ENCODE results near the gene NDEL1. TPM values are rescaled to one million over a fixed set of nuclear protein-coding genes. Genes with fewer than 3 reads are reported as not detected.
"Not testable (repeated sequence)": the region's sequence is repeated elsewhere in the genome, so short reads cannot be mapped to it uniquely, and the experiment has no call there.

NDEL1 gene
- polyA plus RNA-seq, 3 donors: 29.8 to 58.3 (median 39.7) TPM

GRCh38 chr17:8393470-8394231, 42.0 kb upstream of the NDEL1 start:
- intact Hi-C loops (cut with micrococcal nuclease): no loop called here

GRCh38 chr17:8394497-8394896, 41.2 kb upstream of the NDEL1 start:
- H3K9me3 ChIP-seq (replicated peaks in 1 of 2; ENCODE audit: control insufficient read depth in 1 of 2, insufficient read depth in 1 of 2, low read length in 2 of 2); H3K9ac ChIP-seq (ENCODE audit: insufficient read depth, low read length, poor library complexity, severe bottlenecking); H3K4me3 Mint-ChIP-seq; H3K36me3 ChIP-seq (replicated peaks in 1 of 2; ENCODE audit: control insufficient read depth in 1 of 2, insufficient read depth in 2 of 2, low read length in 2 of 2); intact Hi-C loops (cut with micrococcal nuclease); H3K36me3 Mint-ChIP-seq; H3K4me1 ChIP-seq (ENCODE audit: control insufficient read depth in 1 of 2, insufficient read depth in 2 of 2, low read length in 2 of 2); H3K79me2 ChIP-seq (ENCODE audit: insufficient read depth, low read length); H2AFZ ChIP-seq (ENCODE audit: insufficient read depth, low read depth, low read length, poor library complexity, severe bottlenecking); H3K27ac ChIP-seq (ENCODE audit: low read depth in 1 of 2, low read length in 2 of 2); H3K9me3 Mint-ChIP-seq; H3K27ac Mint-ChIP-seq; H3K4me3 ChIP-seq (replicated peaks in 1 of 3; ENCODE audit: low read depth in 2 of 3, low read length in 3 of 3); DNase-seq; H4K20me1 ChIP-seq (ENCODE audit: insufficient read depth, low read length); H3K4me2 ChIP-seq (replicated peaks; ENCODE audit: extremely low read depth, low read length, poor library complexity, severe bottlenecking): not testable (repeated sequence)
- Mint-ChIP-seq H3K27me3 (ENCODE audit: low read depth in 3 of 3) (peaks cover 10 to 20% (median 14%) of the 10 kb centered on the region in 3 donors), H3K4me1 (peaks cover 10% of the 10 kb centered on the region)
- peaks cover 0 to 10% of the 10 kb centered on the region in 2 donors for H3K27me3 ChIP-seq (ENCODE audit: control insufficient read depth in 2 of 2, insufficient read depth in 2 of 2, low read length in 2 of 2)
- WGBS (ENCODE audit: insufficient coverage): 98% methylated on average over 6 of the region's 9 CpGs

More at GRCh38 chr17:8393470-8394231, 42.0 kb upstream of the NDEL1 start:
- Histone ChIP-seq H3K4me1 (ENCODE audit: control insufficient read depth in 1 of 2, insufficient read depth in 2 of 2, low read length in 2 of 2) (peaks cover 0 to 4% of the 10 kb centered on the region in 2 donors), H3K4me2 (replicated peaks; ENCODE audit: extremely low read depth, low read length, poor library complexity, severe bottlenecking) (no peak overlapping the region), H3K27ac (ENCODE audit: low read depth in 1 of 2, low read length in 2 of 2) (no peak overlapping the region), H4K20me1 (ENCODE audit: insufficient read depth, low read length) (no peaks in the 10 kb centered on the region), H3K36me3 (replicated peaks in 1 of 2; ENCODE audit: control insufficient read depth in 1 of 2, insufficient read depth in 2 of 2, low read length in 2 of 2) (no peaks in the 10 kb centered on the region), H2AFZ (ENCODE audit: insufficient read depth, low read depth, low read length, poor library complexity, severe bottlenecking) (no peak overlapping the region), H3K4me3 (replicated peaks in 1 of 3; ENCODE audit: low read depth in 2 of 3, low read length in 3 of 3) (no peak overlapping the region), H3K27me3 (ENCODE audit: control insufficient read depth in 2 of 2, insufficient read depth in 2 of 2, low read length in 2 of 2) (peaks cover 0 to 10% of the 10 kb centered on the region in 2 donors), H3K79me2 (ENCODE audit: insufficient read depth, low read length) (no peaks in the 10 kb centered on the region), H3K9ac (ENCODE audit: insufficient read depth, low read length, poor library complexity, severe bottlenecking) (no peak overlapping the region), H3K9me3 (replicated peaks in 1 of 2; ENCODE audit: control insufficient read depth in 1 of 2, insufficient read depth in 1 of 2, low read length in 2 of 2) (no peaks in the 10 kb centered on the region)
- H3K27ac Mint-ChIP-seq: peak overlapping the region in 1 of 7 donors; percentile 59
- TF ChIP-seq CTCF (IDR thresholded peaks at IDR 0.05): no peak
- H3K4me1 Mint-ChIP-seq: peaks cover 10% of the 10 kb centered on the region
- DNase-seq: peak in 1 of 3 donors; percentile 44
- H3K9me3 Mint-ChIP-seq: peaks cover 0 to 5% (median 0%) of the 10 kb centered on the region in 7 donors
- WGBS (ENCODE audit: insufficient coverage): 33% methylated on average over 3 of the region's 8 CpGs
- H3K27me3 Mint-ChIP-seq (ENCODE audit: low read depth in 3 of 3): peaks cover 7 to 18% (median 14%) of the 10 kb centered on the region in 3 donors
- no peaks in the 10 kb centered on the region for H3K36me3 Mint-ChIP-seq
- no peak overlapping the region for H3K4me3 Mint-ChIP-seq
